Activated CD8-positive, alpha-beta T cell treated with anti-CD3 and anti-CD28 coated beads, Interleukin-2, amount 10 ng/mL, durations not matched to agents 7 days and 5 days (primary cell): ENCODE results near the gene SDC4. TPM values are rescaled to one million over a fixed set of nuclear protein-coding genes. Genes with fewer than 3 reads are reported as not detected.

Source experiments
- ATAC-seq: fragments of 150-1000 bp; cut with Tn5 transposase; one replicate; pipeline ENCODE4 v1.10.0; 2021; ENCODE audit warnings: moderate library complexity
- CTCF ChIA-PET: fragments of 350-600 bp; sonication (Branson Sonifier 250); formaldehyde crosslinking; loops from one replicate; lab custom pipeline; 2021; ENCODE audit warnings: antibody characterized with exemption; lab: Charles Lee
- POLR2A ChIA-PET: fragments of 350-600 bp; sonication (Branson Sonifier 250); formaldehyde crosslinking; loops from one replicate; lab custom pipeline; 2021; ENCODE audit warnings: antibody characterized with exemption; lab: Charles Lee
- DNase-seq: peaks from one replicate; pipeline ENCODE4 v3.0.0-alpha.2; 2020
- H3K27ac Mint-ChIP-seq: one replicate; pipeline ENCODE4 v1.8.0; 2021; ENCODE audit warnings: mild to moderate bottlenecking, mixed read lengths
- H3K27me3 Mint-ChIP-seq: one replicate; pipeline ENCODE4 v1.8.0; 2021; ENCODE audit warnings: low read depth, mixed read lengths
- H3K36me3 Mint-ChIP-seq: one replicate; pipeline ENCODE4 v1.8.0; 2021; ENCODE audit warnings: low read depth, mixed read lengths
- H3K4me1 Mint-ChIP-seq: one replicate; pipeline ENCODE4 v1.8.0; 2021; ENCODE audit warnings: low read depth, mixed read lengths
- H3K4me3 Mint-ChIP-seq: one replicate; pipeline ENCODE4 v1.8.0; 2021; ENCODE audit warnings: mild to moderate bottlenecking, mixed read lengths
- H3K9me3 Mint-ChIP-seq: one replicate; pipeline ENCODE4 v1.8.0; 2022; ENCODE audit warnings: mixed read lengths; ENCODE audit not compliant: insufficient read depth
- total RNA-seq, 2 experiments: library from RNA; stranded (reverse); gene quantifications; one replicate each; pipeline ENCODE4 v1.2.3, GENCODE V29; 2021

The SDC4 gene
- total RNA-seq, 2 experiments from 2014 or later, result 6.6 to 6.7 TPM

DNA sequence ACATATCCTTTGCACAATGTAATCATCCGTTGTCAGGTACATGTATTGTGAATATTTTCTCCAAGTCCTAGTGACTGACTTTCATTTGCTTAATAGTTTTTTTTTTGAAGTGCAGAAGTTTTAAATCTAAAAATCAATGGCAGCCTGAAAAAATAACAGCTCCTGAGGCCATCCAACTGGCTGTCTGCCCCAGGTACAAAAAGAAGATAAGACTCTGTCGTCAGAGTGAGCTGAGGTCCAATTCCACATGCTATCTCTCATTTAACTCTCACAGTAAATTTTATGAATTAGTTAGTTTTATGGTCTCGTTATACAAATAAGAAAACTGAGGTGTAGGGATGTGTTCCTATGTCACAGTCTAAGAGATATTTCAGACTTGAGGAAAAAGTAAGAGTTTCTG, 72.9 kb downstream of the SDC4 start:
- POLR2A ChIA-PET, result no interaction called here
- Mint-ChIP-seq H3K36me3 (no peaks in the 10 kb centered on the region), H3K27me3 (peaks cover 44% of the 10 kb centered on the region), H3K9me3 (no peaks in the 10 kb centered on the region), H3K4me1 (no peaks in the 10 kb centered on the region), H3K27ac (no peak overlapping the region), H3K4me3 (no peak overlapping the region)
- DNase-seq, result no peak
- ATAC-seq, result no peak
- CTCF ChIA-PET, result interaction anchor here (1.0 kb wide), 1 partner anchor 18 kb away, joined by 4 read pairs; no protein-coding TSS in a partner anchor

Other genes with a start within 250 kb of the SDC4 start
- gene KCNS1, start 247.3 kb downstream of the SDC4 start, total RNA-seq, result under 1 TPM; 0.05 to 0.11 TPM
- not detected for gene WFDC5, start 233.2 kb downstream of the SDC4 start, total RNA-seq
- not detected for gene WFDC12, start 224.0 kb downstream of the SDC4 start, total RNA-seq
- not detected for gene PI3, start 173.5 kb downstream of the SDC4 start, total RNA-seq
- not detected for gene SEMG1, start 141.4 kb downstream of the SDC4 start, total RNA-seq
- not detected for gene SEMG2, start 127.1 kb downstream of the SDC4 start, total RNA-seq
- not detected for gene SLPI, start 93.9 kb downstream of the SDC4 start, total RNA-seq
- not detected for gene RBPJL, start 41.6 kb downstream of the SDC4 start, total RNA-seq
- gene MATN4, start 40.1 kb downstream of the SDC4 start, total RNA-seq, result under 1 TPM in 1 of 2 experiments, not detected in 1; 0.39 TPM
- gene SYS1, start 14.7 kb upstream of the SDC4 start, total RNA-seq, result 10 to 100 TPM; 28.0 to 30.8 TPM
- gene TP53TG5, start 29.9 kb upstream of the SDC4 start, total RNA-seq, result under 1 TPM in 1 of 2 experiments, not detected in 1; 0.16 TPM
- 1 to 10 TPM; 8.1 to 10.0 TPM for gene DBNDD2, start 59.9 kb upstream of the SDC4 start, total RNA-seq
- 10 to 100 TPM; 59.6 to 62.4 TPM for gene PIGT, start 67.7 kb upstream of the SDC4 start, total RNA-seq
- gene WFDC2, start 121.3 kb upstream of the SDC4 start, total RNA-seq, result not detected
- not detected for gene SPINT3, start 167.2 kb upstream of the SDC4 start, total RNA-seq
- not detected for gene WFDC6, start 191.1 kb upstream of the SDC4 start, total RNA-seq
- not detected for gene EPPIN, start 199.0 kb upstream of the SDC4 start, total RNA-seq
- gene WFDC8, start 230.9 kb upstream of the SDC4 start, total RNA-seq, result not detected